Esophagus squamous epithelium (tissue), 5 donors: Measurements from ENCODE around the gene PLXNA3. TPM values are rescaled to one million over a fixed set of nuclear protein-coding genes. Genes with fewer than 3 reads are reported as not detected.

Source experiments
- DNase-seq: peaks from one replicate; lab custom pipeline; 2025; lab: John Stamatoyannopoulos, UW
- H3K27ac ChIP-seq, 4 donors: fragments of 200-600 bp; sonication (generic); one replicate each; pipeline ENCODE4 v1.5.1; 2016 to 2019; ENCODE audit warnings: mild to moderate bottlenecking in 1 of 4
- H3K27me3 ChIP-seq, 4 donors: fragments of 200-600 bp; sonication (generic); 1 replicate in 3 of 4; 2 replicates in 1 of 4; pipeline versions ENCODE4 v1.5.1 to v1.6.0; 2017 to 2021; ENCODE audit warnings: antibody characterized with exemption in 1 of 4
- H3K36me3 ChIP-seq, 3 donors: fragments of 200-600 bp; sonication (generic); one replicate each; pipeline ENCODE4 v1.5.1; 2016 to 2019
- H3K4me1 ChIP-seq, 3 donors: fragments of 200-600 bp; sonication (generic); one replicate each; pipeline ENCODE4 v1.5.1; 2017 to 2019
- H3K4me3 ChIP-seq, 4 donors: fragments of 200-600 bp; sonication (generic); 1 replicate in 3 of 4; 2 replicates in 1 of 4; pipeline ENCODE4 v1.5.1; 2016 to 2019; ENCODE audit warnings: mild to moderate bottlenecking in 2 of 4, moderate library complexity in 1 of 4
- H3K9me3 ChIP-seq, 3 donors: fragments of 200-600 bp; sonication (generic); one replicate each; pipeline ENCODE4 v1.5.1; 2016 to 2019
- CTCF ChIP-seq, 6 experiments: fragments of 450-650 bp in 4 of 6; fragments of 200-600 bp in 2 of 6; sonication (generic) in 2 of 6; IDR thresholded peaks; one replicate each; pipeline ENCODE4 v1.5.1; 2016 to 2019; ENCODE audit warnings: antibody characterized with exemption in 6 of 6, mild to moderate bottlenecking in 4 of 6, moderate library complexity in 4 of 6
- POLR2A ChIP-seq, 4 donors: fragments of 450-650 bp; IDR thresholded peaks; one replicate each; pipeline ENCODE4 v1.6.1; 2017; ENCODE audit warnings: antibody characterized with exemption in 4 of 4, mild to moderate bottlenecking in 4 of 4, moderate library complexity in 3 of 4
- WGBS, 2 donors: methylation state at CpG; one replicate each; pipeline ENCODE4 v1.1.5; 2018; 5-methylcytosine and 5-hydroxymethylcytosine counted together
- intact Hi-C: fragments of 100-400 bp; cut with DNase I; formaldehyde crosslinking; loops from one replicate; pipeline ENCODE4 v1.15.0; 2022
- total RNA-seq, 4 donors: library from RNA; depleted of rRNA; stranded (reverse); fragments of >200 nt; gene quantifications; one replicate each; pipeline ENCODE4 v1.1.0, GENCODE V29; 2016
- donor health status: DM: yes; HTN: yes; CAD: no.

PLXNA3 gene
- total RNA-seq, 4 donors from 2014 or later = 4.4 to 5.9 (median 5.4) TPM

GRCh38 chrX:154509455-154509854 lies 51.4 kb downstream of the PLXNA3 start:
- 77 to 100% methylated on average over 1 to 5 of the region's 5 CpGs for WGBS, 2 donors

DNA sequence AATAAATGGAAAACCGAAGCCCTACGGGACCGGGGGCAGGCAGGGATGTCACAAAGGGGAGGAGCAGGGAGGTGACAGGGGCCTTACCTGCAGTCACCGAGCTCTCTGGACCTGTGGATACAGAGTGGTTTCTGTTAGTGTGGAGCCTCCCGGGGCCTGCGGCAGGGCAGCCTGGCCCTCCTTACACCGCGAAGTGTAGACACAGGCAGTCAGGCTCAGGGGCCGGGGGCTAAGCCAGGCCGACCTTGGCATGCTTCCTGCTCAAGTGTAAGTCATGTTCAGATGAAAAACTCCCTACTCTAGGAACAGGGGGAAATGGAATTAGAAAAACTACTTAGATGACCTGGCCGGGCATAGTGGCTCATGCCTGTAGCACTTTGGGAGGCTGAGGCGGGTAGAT lies 53.7 kb downstream of the PLXNA3 start:
- no peak for TF ChIP-seq POLR2A (IDR thresholded peaks at IDR 0.05)
- TF ChIP-seq CTCF (IDR thresholded peaks at IDR 0.05) = no peak
- no peak overlapping the region for H3K4me3 ChIP-seq
- intact Hi-C loops = no loop called here
- H3K27ac ChIP-seq = no peak overlapping the region
- H3K4me1 ChIP-seq = peaks cover 0 to 16% (median 0%) of the 10 kb centered on the region in 3 donors
- no peaks in the 10 kb centered on the region for H3K9me3 ChIP-seq
- no peak for DNase-seq
- no peaks in the 10 kb centered on the region for H3K27me3 ChIP-seq
- peaks cover 0 to 57% (median 0%) of the 10 kb centered on the region in 3 donors for H3K36me3 ChIP-seq
- WGBS, 2 donors = 94% methylated on average over 11 of the region's 12 CpGs; no CpG with 5 or more reads in 1 of the 2 donors

More at GRCh38 chrX:154509455-154509854, 51.4 kb downstream of the PLXNA3 start:
- Histone ChIP-seq H3K4me1 (peaks cover 0 to 3% (median 0%) of the 10 kb centered on the region in 3 donors), H3K36me3 (peaks cover 0 to 77% (median 0%) of the 10 kb centered on the region in 3 donors), H3K4me3 (no peak overlapping the region), H3K9me3 (no peaks in the 10 kb centered on the region), H3K27ac (no peak overlapping the region), H3K27me3 (no peaks in the 10 kb centered on the region)
- TF ChIP-seq CTCF (IDR thresholded peaks at IDR 0.05) (no peak), POLR2A (IDR thresholded peaks at IDR 0.05) (no peak)
- no peak for DNase-seq
- intact Hi-C loops = no loop called here

DNA sequence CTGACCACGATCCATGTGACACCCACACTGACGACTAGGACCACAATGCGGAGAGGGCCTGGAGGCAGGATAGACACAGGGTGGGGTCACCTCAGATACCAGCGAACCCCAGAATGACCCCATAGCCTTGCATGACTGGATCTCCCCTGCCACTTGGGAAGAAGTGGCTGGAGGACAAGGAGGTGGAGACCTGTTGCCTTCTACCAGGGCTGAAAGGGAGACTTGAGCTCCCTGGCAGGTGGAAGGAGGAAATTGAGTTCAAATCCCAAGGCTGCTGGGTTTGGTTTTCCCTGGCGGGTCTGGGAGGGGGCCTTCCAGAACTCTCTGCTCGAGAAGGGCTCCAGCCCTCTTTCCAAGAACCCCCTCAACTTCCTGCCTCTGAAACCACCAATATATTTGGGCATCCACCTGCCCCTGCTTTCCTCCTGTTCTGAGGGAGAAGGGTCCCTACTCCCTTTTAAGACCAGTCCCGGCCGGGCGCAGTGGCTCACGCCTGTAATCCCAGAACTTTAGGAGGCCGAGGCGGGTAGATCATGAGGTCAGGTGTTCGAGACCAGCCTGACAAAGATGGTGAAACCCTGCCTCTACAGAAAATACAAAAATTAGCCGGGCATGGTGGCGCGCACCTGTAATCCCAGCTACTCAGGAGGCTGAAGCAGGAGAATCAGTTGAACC lies 54.9 kb downstream of the PLXNA3 start:
- H3K36me3 ChIP-seq = peaks cover 0 to 45% (median 0%) of the 10 kb centered on the region in 3 donors
- TF ChIP-seq POLR2A (IDR thresholded peaks at IDR 0.05) (no peak), CTCF (IDR thresholded peaks at IDR 0.05) (no peak)
- peaks cover 4 to 28% (median 5%) of the 10 kb centered on the region in 3 donors for H3K4me1 ChIP-seq
- WGBS, 2 donors = 80 to 92% methylated on average over 1 to 9 of the region's 16 CpGs
- intact Hi-C loops = no loop called here
- H3K27ac ChIP-seq = no peak overlapping the region
- no peak for DNase-seq
- no peak overlapping the region for H3K4me3 ChIP-seq
- no peaks in the 10 kb centered on the region for H3K27me3 ChIP-seq
- no peaks in the 10 kb centered on the region for H3K9me3 ChIP-seq

DNA sequence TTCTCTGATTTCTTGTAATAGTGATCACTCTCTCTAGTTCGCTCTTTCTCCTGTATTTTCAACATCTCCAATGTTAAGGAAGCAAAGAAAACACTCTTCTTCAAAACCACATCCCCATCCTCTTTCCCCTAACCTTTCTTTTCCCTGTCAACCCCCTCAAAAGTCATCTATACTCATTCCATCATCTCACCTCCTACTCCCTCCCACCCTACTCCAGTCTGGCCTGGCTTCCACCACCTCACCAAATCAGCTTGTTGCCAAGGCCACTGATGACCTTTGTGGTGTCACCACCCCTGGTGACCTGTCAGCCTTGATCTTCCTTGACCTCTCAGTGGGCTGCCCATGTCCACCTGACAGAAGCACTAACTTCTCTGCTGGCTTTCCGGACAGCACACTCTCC lies 55.6 kb downstream of the PLXNA3 start:
- Histone ChIP-seq H3K9me3 (no peaks in the 10 kb centered on the region), H3K4me3 (no peak overlapping the region), H3K27ac (no peak overlapping the region), H3K27me3 (no peaks in the 10 kb centered on the region), H3K36me3 (peaks cover 0 to 38% (median 0%) of the 10 kb centered on the region in 3 donors), H3K4me1 (peaks cover 4 to 28% (median 5%) of the 10 kb centered on the region in 3 donors)
- DNase-seq = no peak
- no peak for TF ChIP-seq CTCF (IDR thresholded peaks at IDR 0.05)
- no peak for TF ChIP-seq POLR2A (IDR thresholded peaks at IDR 0.05)
- 68 to 92% methylated on average over 2 of the region's 2 CpGs for WGBS, 2 donors
- intact Hi-C loops = no loop called here
